Measurements from ENCODE around the gene ZBTB45.
"Not testable (repeated sequence)": the region's sequence is repeated elsewhere in the genome, so short reads cannot be mapped to it uniquely, and the experiment has no call there.

The ZBTB45 gene

GRCh38 chr19:58554494-58555368, 35.1 kb upstream of the ZBTB45 start, which contains the start of gene CHMP2A:
CHMP2A (minus strand) TSS chr19:58555105; CDS start chr19:58554212, 893 bp downstream.
- peak; percentile 98 for DNase-seq

- no peak for DNase-seq
These were observed 34.3 kb upstream of the ZBTB45 start for GRCh38 chr19:58553799-58554493.

GRCh38 chr19:58552655-58553054, 33.0 kb upstream of the ZBTB45 start:
- no peak for DNase-seq

GRCh38 chr19:58551577-58552471, 32.2 kb upstream of the ZBTB45 start:
- DNase-seq, result no peak

GRCh38 chr19:58551123-58551497, 31.5 kb upstream of the ZBTB45 start:
- DNase-seq, result no peak

- no peak for DNase-seq
These were observed 30.9 kb upstream of the ZBTB45 start for GRCh38 chr19:58550362-58551122.

GRCh38 chr19:58549664-58550361, 30.2 kb upstream of the ZBTB45 start:
- DNase-seq, result no peak

GRCh38 chr19:58548859-58549663, 29.5 kb upstream of the ZBTB45 start:
- DNase-seq, result no peak

GRCh38 chr19:58547323-58548312, 28.0 kb upstream of the ZBTB45 start:
- DNase-seq, result no peak

GRCh38 chr19:58546019-58546530, 26.5 kb upstream of the ZBTB45 start:
- no peak for DNase-seq

- DNase-seq, result no peak
These were observed 25.8 kb upstream of the ZBTB45 start for GRCh38 chr19:58545286-58546018.

- peak; percentile 74 for DNase-seq
These were observed 25.1 kb upstream of the ZBTB45 start for GRCh38 chr19:58544591-58545285.

- DNase-seq, result peak; percentile 100
These were observed 24.4 kb upstream of the ZBTB45 start, which contains the start of gene TRIM28 for GRCh38 chr19:58543826-58544590. TRIM28 (plus strand) TSS chr19:58544064; CDS start chr19:58544758, 694 bp downstream.

GRCh38 chr19:58542641-58543372, 23.2 kb upstream of the ZBTB45 start:
- not testable (repeated sequence) for DNase-seq

GRCh38 chr19:58539169-58539559, 19.6 kb upstream of the ZBTB45 start:
- not testable (repeated sequence) for DNase-seq

Measured in activated CD4-positive, alpha-beta T cell treated with anti-CD3 and anti-CD28 coated beads, Interleukin-2, amount 50 U/mL, for 16 hours (primary cell).